Bronchial epithelial cell (primary cell): Measurements from ENCODE around the gene AXL. TPM values are rescaled to one million over a fixed set of nuclear protein-coding genes. Genes with fewer than 3 reads are reported as not detected.
A peak's percentile ranks its signal among the peaks of the same experiment; 100 is the strongest.
"Not testable (repeated sequence)": the region's sequence is repeated elsewhere in the genome, so short reads cannot be mapped to it uniquely, and the experiment has no call there.

Experiments used
- DNase-seq: peaks from one replicate; pipeline ENCODE4 v3.0.0-alpha.2; 2010; ENCODE audit warnings: low read depth
- FAIRE-seq: peaks from 2 replicates; lab custom pipeline; 2011; peaks lifted over from hg19 to GRCh38; lab: Jason Lieb, UNC
- H3K27me3 ChIP-seq: 2 replicates; pipeline ENCODE4 v1.5.1; 2011; ENCODE audit warnings: low read length; ENCODE audit not compliant: control insufficient read depth, insufficient read depth
- H3K36me3 ChIP-seq: 2 replicates; pipeline ENCODE4 v1.5.1; 2011; ENCODE audit warnings: low read length; ENCODE audit not compliant: control insufficient read depth, insufficient read depth
- H3K4me3 ChIP-seq: 2 replicates; pipeline ENCODE4 v1.5.1; 2011; ENCODE audit warnings: mild to moderate bottlenecking, low read depth, low read length, control low read depth
- total RNA-seq: library from RNA; depleted of rRNA; stranded (reverse); fragments of >200 nt; gene quantifications from 2 replicates; pipeline ENCODE4 v1.2.1, GENCODE V29; 2014
- TF ChIP-seq, protein P1 (sequence below): IDR thresholded peaks from 2 replicates; pipeline ENCODE4 v1.5.1; 2011; ENCODE audit warnings: mild to moderate bottlenecking, moderate library complexity, low read length, control low read depth, inconsistent platforms; ENCODE audit not compliant: insufficient read depth, severe bottlenecking

The AXL gene
- total RNA-seq, 1 donor from 2014 or later: 19.5 TPM

GRCh38 chr19:41194157-41194552, 24.9 kb upstream of the AXL start:
- DNase-seq (no peak), FAIRE-seq (no peak)
- H3K36me3 ChIP-seq: peaks cover 6% of the 10 kb centered on the region
- peak overlapping the region; percentile 83 for H3K4me3 ChIP-seq
- no peaks in the 10 kb centered on the region for H3K27me3 ChIP-seq
- TF ChIP-seq, protein P1, sequence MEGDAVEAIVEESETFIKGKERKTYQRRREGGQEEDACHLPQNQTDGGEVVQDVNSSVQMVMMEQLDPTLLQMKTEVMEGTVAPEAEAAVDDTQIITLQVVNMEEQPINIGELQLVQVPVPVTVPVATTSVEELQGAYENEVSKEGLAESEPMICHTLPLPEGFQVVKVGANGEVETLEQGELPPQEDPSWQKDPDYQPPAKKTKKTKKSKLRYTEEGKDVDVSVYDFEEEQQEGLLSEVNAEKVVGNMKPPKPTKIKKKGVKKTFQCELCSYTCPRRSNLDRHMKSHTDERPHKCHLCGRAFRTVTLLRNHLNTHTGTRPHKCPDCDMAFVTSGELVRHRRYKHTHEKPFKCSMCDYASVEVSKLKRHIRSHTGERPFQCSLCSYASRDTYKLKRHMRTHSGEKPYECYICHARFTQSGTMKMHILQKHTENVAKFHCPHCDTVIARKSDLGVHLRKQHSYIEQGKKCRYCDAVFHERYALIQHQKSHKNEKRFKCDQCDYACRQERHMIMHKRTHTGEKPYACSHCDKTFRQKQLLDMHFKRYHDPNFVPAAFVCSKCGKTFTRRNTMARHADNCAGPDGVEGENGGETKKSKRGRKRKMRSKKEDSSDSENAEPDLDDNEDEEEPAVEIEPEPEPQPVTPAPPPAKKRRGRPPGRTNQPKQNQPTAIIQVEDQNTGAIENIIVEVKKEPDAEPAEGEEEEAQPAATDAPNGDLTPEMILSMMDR: no peak

DNA sequence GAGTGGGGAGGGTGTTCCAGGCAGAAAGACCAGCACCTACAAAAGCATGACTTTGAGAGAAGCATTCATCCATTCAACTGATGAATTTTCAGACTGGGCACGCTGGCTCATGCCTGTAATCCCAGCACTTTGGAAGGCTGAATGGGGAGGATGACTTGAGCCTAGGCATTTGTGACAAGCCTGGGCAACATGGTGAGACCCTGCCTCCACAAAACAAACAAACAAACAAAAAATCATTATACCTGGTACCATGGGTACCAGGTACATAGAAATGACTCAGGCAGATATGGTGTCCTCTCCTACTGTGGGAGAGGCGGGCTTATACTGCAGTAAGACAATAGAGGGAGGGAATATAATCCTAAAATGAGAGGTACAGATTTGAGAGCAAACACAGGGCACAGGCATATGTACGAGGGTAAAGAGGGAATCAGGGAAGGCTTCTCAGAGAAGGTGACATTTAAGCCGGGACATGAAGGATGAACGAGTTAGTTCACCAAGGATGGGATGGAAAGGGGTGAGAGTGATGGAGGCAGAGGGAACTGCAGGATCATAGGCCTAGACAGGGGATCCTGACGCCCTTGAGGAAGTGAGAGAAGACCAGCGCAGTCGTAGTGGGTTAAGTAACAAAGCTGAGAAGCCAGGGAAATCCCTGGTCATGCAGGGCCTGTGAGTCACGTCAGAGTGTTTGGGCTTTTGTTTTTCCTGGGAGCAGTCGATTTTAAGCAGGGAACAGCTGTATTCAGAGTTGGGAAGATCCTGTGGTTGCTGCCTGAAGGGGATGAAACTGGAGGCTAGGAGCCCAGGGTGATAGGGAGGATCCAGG, 23.1 kb upstream of the AXL start:
- TF ChIP-seq, protein P1: no peak
- no peaks in the 10 kb centered on the region for H3K27me3 ChIP-seq
- DNase-seq (peak; percentile 98), FAIRE-seq (peak; percentile 97)
- H3K4me3 ChIP-seq: no peak overlapping the region
- H3K36me3 ChIP-seq: peaks cover 6% of the 10 kb centered on the region

- DNase-seq (no peak), FAIRE-seq (no peak)
- H3K36me3 ChIP-seq: peaks cover 15% of the 10 kb centered on the region
- no peak overlapping the region for H3K4me3 ChIP-seq
- TF ChIP-seq, protein P1: no peak
- H3K27me3 ChIP-seq: no peaks in the 10 kb centered on the region
These were observed 20.5 kb upstream of the AXL start for GRCh38 chr19:41198559-41198958.

DNA sequence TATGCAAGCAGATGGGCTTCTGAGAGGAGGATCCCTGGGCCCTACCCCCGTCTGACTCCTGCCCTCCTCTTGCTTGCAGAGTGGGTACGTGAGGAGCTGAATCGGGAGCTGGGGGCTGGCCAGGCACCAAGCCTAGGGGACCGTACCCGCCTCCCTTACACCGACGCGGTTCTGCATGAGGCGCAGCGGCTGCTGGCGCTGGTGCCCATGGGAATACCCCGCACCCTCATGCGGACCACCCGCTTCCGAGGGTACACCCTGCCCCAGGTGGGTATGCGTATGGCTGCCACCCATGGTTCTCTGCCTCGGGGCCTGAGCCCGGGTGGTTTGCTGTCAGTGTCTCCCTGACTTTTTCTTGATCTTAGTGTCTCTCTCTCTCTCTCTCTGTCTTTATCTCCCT, 15.7 kb upstream of the AXL start:
- Histone ChIP-seq H3K36me3 (peaks cover 24% of the 10 kb centered on the region), H3K4me3 (no peak overlapping the region), H3K27me3 (no peaks in the 10 kb centered on the region)
- DNase-seq (no peak), FAIRE-seq (no peak)
- TF ChIP-seq, protein P1: no peak

- FAIRE-seq, H3K4me3 ChIP-seq, H3K27me3 ChIP-seq: not testable (repeated sequence)
- peak; percentile 74 for DNase-seq
- peaks cover 18% of the 10 kb centered on the region for H3K36me3 ChIP-seq
- TF ChIP-seq, protein P1: peak; percentile 93
These were observed 14.7 kb upstream of the AXL start for GRCh38 chr19:41204338-41204737.
